ENCODE results near the gene ISCU.
A peak's percentile ranks its signal among the peaks of the same experiment; 100 is the strongest.

ISCU gene

DNA sequence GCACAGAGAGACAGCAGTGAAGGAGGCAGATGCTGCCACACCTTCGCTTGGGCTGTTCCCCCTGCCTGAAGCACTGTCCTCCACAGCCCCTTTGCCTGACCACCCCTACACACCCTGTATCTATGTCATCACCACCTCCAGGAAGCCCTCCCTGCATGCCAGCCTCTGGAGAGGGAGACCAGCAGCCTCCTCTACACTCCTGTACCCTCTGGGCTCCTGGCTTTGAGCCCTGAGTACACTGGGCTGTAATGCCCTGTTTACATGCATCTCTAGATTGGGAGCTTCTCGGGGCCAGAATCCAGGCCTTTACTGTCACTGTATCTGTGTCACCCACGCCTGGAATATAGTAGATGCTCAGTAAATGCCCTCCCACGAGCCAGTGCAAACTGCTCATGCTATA lies 41.3 kb downstream of the ISCU start:
- no peak for DNase-seq (ENCODE audit: low spot score)

DNA sequence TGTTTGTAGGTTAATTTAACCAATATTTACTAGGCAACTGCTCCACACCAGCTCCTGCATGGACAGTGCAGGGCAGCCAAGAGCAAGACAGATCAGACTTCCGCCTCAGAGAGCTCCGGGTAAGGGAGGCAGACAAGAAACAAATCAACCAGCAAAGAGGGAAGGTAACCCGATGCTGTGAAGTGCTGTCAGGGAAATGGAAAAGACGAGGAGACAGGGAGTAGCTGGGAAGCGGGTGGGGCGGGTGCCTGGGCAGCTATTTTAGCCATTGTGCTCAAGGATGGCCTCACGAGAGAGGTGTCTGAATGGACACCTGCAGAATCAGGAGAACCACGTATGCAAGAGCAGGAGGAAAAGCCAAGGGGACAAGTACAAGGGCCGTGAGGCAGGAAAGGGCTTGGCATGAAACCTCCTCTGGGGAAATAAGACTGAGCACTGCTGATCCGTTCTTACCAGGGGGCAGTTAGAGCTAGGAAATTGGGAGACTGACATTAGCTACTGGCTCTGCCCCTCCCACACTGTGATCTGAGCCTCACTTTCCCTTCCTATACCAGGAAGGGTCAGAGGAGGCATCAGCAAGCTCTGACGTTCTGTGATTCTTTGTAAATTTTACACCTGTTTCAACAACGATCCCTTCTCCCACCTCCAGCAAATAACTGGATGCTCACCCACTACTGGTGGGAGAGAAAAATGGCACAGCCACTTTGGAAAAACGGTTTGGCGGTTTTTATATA lies 42.0 kb downstream of the ISCU start:
- no peak for DNase-seq (ENCODE audit: low spot score)

DNA sequence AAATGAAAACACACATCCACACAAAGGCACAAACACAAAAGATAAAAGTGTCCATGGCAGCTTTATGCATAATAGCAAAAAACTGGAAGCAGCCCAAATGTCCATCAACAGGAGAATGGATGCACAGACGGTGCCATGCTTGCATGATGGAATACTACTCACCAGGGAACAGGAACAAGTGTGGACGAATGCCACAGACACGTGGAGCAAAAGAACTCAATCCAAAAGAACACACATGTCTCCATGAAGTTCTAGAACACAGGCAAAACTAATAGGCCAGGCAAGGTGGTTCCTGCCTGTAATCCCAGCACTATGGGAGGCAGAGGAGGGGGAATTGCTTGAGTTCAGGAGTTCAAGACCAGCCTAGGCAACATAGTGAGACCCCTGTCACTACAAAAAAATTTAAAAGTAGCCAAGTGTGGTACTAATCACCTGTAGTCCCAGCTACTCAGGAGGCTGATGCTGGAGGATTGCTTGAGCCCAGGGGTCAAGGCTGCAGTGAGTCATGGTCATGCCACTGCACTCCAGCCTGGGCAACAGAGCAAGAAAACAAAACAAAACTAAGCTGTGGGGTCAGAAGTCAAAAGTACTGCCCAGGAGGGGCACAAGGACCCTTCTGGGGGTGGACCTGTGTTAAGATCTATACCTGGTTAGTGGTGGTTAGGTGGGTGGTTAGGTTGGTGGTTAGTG lies 42.7 kb downstream of the ISCU start:
- no peak for DNase-seq (ENCODE audit: low spot score)

DNA sequence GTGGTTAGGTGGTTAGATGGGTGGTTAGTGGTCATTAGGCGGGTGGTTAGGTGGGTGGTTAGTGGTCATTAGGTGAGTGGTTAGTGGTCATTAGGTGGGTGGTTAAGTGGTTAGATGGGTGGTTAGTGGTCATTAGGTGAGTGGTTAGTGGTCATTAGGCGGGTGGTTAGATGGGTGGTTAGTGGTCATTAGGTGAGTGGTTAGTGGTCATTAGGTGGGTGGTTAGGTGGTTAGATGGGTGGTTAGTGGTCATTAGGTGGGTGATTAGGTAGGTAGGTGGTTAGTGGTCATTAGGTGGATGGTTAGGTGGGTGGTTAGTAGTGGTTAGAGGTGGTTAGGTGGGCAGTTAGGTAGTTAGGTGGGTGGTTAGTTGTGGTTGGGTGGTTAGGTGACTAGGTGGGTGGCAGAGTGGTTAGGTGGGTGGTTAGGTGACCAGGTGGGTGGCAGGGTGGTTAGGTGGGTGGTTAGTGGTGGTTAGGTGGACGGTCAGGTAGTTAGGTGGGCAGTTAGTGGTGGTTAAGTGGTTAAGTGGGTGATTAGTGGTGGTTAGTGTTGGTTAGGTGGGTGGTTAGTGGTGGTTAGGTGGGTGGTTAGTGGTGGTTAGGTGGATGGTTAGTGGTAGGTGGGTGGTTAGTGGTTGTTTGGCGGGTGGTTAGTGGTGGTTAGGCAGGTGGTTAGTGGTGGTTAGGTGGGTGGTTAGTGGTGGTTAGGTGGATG lies 43.5 kb downstream of the ISCU start:
- no peak for DNase-seq (ENCODE audit: low spot score)

DNA sequence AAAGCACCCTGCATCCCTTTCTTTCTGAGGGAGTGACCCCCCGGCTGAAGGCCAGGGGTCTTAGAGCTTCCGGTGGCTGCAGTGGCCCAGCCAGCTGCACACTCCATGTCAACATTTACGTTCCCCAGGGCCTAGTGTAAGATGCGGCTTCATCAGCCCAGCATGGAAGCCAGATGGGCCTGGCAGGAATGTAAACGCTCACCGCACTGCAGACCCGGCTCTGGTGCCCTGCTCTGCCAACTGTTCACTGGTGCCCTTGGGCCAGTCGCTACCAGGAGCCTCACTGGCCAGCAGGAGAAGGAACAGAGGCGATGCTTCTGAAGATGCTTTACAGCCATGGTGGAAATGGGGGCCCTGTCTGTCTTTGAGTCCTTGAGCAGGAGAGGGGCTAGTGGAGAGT lies 44.1 kb downstream of the ISCU start:
- DNase-seq (ENCODE audit: low spot score), result no peak

DNA sequence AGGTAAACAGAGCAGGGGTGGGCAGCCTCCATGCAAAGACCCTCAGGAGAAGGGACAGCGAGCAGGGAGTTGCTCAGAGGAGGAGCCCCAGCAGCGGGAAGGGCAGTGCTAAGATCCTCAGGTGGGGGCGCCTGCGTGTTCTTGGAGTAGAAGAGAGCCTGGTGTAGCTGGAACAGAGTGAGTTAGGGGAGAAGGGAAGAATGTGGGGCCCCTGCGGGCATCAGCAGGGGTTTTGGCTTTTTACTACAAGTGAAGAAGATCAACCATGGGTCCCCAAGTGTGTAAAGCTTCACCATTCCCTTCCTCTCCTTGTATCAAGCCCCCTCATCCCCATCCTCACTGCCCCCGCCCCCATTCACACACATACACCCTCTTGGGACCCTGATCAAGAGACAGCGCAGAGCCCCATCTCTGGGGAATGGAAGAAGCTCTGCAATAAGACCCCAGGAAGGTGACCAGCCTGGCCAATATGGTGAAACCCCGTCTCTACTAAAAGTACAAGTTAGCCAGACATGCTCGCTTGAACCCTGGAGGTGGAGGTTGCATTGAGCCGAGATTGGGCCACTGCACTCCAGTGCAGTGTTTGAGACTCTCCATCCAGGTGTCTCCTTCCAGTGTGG lies 45.7 kb downstream of the ISCU start:
- DNase-seq (ENCODE audit: low spot score), result no peak

DNA sequence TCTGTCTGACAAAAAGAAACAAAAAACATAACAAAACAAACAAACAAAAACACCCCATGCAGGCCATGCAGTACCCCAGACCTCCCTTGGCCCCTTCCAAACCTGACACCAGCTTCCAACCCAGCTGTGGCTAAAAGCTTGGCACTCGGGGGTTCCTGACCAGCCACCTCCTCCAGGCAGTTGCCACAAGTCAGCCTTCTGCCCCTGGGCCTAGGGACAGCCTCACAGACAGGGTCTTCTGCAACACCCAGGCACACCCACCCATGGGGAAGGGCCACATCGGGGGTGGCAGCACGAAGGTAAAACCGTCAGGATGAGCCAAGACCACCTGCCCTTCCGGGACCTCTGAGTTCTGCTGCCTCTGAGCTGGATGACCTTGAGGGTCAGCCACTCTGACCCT lies 46.2 kb downstream of the ISCU start:
- no peak for DNase-seq (ENCODE audit: low spot score)

DNA sequence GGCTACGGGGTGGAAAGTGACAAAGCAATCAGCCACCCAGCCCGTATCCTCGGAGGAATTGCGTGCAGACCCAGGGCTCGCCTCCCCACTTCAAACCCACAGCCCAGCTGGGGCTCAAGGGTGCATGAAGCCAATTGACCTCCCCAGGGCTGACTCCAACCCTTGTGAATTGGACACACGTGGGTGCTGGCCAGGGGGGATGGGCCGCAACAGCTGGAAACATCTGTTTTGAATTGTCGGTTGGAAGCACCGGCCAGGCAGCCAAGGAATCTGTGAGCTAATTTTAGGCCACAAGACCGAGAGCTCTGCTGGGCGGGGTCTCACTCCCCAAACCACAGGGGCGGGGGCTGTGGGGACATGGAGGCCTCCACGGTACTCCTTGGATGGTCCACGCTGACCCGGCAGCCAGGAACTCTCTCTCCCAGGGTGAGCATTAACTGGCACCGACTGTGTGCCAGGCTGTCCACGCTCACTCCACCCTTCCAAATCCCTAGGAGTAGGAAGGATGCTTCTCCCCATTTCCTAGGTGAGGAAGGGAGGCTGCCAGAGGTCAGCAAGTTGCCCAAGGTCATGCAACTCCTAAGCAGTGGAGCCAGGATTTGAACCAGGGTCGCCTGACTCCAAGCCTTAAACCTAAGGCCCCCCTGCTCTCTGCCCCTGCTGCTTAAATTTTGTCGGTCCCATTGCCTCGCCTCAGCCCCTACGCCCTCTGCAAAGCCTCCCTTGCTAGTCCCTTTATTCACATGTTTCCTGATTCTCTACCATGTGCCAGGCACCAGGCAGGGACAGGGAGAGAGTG lies 47.3 kb downstream of the ISCU start:
- no peak for DNase-seq (ENCODE audit: low spot score)

DNA sequence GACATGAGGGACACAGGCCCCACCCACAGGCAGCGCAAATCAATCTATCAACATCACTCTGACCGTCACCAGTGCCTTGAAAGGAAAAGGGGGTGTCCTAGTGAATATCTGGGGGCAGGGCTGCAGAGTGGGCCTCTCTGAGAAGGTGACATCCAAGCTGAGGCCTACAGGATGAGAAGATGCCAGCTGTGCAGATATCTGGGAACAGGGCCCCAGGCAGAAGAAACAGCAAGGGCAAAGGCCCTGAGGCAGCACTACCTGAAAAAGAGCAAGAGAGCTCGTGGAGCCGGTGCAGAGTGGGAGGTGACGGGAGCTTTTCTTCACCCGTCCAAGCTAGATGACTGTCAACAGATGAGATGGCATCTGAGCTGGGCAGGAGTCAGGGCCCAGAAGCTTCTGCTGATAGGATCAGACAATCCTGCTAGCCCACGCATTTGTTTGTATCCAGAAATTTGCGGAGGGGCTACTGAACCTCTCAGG lies 48.0 kb downstream of the ISCU start:
- DNase-seq (ENCODE audit: low spot score), result no peak

DNA sequence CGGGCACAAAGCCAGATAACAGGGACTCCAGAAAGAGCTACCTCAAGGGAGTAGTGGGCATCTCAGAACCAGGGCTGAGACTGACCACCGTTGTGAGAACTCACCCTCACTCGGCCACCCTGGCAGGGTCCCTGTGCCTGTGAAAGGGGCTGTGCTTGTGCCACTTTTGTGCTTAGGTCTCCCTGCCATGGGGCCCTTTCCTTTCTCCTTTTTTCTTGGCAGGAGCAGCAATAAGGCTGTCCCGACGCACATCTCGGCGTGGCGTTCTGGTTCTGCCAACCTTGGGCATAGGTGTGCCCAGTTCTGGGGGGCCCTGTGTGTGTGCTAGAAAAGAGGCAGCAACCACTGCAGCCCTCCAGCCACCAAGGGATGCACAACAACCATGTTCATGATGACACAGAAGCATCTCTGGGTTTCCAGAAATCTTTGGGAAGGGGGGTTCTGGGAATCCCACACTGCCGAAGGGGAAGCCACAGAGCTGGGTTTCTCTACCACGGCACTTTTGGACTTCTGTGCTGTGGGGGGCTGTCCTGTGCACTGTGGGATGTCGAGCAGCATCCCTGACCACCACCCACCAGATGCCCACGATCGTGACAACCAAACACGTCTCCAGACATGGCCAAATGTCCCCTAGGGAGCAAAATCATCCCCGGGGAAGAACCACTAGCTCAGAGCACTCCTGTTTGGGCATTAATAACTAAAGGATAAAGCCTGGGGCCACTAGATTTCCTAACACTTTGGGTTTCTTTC lies 48.6 kb downstream of the ISCU start:
- no peak for DNase-seq (ENCODE audit: low spot score)

DNA sequence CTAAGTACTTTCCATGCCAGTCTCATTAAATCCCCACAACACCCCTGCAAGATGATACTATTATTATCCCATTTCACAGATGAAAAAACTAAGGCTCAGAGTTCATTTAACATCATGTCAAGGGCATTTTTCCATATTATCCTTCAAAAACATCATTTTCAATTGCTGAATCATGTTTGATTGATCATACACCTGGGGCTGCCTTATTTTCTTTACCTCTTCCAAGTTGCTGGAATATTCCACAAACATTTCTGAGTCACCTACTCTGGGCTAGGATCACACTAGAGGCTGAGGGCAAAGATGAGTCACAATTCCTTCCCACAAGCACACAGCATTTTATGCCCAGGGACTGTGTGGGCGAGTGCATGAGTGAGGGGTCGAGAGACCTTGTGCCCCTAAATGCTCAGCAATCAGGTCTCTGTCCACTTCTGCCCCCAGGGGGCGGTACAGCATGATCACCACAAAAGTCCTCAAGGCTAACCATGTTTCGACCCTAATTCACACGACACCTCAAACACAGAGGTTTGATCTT lies 49.6 kb downstream of the ISCU start:
- DNase-seq (ENCODE audit: low spot score), result peak; percentile 67

DNA sequence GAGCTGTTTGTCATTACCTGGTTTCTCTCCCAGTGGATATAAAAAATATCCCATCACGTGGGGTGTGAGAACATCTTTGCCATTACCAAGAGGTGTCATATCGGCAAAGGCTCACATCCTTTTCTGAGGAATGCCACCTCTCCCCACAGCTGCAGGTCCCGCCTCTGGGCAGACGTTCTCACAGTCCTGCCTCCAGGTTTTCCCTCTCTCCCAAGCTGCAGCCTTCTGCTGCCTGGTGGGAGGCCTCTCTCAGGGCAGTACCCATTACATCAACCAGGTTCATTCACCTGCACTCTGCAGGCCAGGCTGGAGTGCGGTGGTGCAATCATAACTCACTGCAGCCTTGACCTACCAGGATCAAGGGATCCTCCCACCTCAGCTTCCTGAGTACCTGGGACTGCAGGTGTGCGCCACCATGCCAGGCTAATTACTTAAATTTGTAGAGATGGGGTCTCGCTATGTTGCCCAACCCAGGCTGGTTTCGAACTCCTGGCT lies 50.4 kb downstream of the ISCU start:
- DNase-seq (ENCODE audit: low spot score), result no peak

DNA sequence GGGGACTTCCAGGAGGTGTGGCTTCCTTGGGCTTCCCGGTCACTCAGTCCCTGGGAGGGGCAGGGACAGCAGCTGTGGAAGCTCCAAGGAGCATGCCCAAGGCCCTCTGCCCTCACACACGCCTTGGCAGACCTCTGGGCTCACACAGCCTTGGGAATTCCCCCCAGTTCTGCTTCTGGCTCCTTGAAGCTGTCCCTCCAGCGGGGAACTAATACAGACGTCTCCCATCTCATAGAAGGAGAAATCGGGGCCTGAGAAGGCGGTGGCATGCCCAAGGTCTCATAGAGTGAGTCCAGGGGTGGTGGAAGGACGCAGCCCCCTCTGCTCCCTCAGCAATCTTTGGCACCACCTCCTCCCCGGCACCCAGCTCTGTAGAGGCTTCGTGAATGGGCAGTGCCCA lies 51.2 kb downstream of the ISCU start:
- no peak for DNase-seq (ENCODE audit: low spot score)

DNA sequence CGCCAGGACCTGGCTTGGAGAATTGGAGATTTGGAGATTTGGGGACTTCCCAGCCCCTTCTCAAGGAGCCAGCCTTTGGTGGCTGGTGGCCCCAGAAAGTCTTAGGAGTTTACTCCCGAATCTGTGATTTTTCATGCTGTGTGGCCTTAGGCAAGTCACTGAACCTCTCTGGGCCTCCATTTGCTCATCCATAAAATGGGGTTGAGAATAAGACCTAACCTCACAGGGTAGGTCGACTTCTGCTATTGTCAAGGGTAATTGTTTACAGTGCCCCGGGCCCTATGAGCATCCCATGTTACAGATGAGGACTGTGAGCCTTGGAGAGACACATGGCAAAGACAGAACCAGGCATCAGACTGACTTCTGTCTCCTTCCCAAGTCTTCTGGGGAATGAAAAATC lies 51.6 kb downstream of the ISCU start:
- DNase-seq (ENCODE audit: low spot score), result no peak

DNA sequence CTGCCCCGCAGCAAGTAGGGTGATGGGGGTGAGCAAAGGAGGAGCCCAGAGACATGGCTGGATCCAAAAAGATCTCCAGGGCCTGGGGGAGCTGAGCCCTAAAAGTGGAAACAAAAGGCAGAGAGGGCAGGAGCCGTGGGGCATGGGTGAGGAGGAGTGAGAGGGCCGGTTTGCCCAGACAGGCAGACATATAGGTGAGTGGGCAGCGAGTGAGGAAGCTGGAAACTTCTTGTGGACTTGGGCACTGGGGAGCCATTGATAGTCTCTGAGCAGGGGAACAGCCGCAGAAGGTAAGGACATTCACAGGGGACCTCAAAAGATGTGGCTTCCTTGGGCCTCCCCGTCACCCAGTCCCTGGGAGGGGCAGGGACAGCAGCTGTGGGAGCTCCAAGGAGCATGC lies 52.2 kb downstream of the ISCU start:
- no peak for DNase-seq (ENCODE audit: low spot score)

DNA sequence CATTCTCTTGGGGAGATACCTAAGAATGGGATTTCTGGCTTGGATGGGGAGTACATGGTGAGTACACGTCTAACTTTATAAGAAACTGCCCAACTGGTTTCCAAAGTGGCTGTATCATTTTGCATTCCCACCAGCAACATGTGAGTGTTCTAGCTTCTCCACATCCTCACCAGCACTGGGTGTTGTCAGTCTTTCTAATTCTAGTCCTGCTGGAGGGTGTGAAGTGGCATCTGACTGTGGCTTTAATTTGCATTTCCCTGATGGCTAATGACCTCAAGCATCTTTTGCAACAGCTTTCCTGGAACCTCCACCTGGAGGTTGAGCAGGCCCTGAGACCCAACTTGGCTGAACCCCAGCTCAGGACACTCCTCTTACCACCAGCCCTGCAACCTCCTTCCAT lies 53.5 kb downstream of the ISCU start:
- no peak for DNase-seq (ENCODE audit: low spot score)

DNA sequence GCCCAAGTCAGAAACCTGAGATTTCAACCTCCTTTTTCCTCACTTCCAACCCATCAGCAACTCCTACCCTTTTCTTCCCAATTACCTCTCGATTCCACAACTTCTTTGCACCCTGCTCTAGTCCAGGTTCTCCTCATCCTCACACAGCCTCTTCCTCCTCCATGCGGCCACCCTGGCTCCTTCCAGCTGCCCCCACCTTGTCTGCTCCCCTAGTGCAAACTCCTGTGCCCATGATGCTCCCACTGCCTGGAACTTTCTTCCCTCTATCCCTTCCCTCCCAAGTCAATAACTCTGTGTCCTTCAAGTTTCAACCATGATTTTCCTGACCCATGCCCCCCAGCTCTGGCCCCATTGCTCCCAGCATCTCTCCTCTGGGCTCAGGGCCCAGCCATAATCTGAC lies 54.0 kb downstream of the ISCU start:
- DNase-seq (ENCODE audit: low spot score), result no peak

DNA sequence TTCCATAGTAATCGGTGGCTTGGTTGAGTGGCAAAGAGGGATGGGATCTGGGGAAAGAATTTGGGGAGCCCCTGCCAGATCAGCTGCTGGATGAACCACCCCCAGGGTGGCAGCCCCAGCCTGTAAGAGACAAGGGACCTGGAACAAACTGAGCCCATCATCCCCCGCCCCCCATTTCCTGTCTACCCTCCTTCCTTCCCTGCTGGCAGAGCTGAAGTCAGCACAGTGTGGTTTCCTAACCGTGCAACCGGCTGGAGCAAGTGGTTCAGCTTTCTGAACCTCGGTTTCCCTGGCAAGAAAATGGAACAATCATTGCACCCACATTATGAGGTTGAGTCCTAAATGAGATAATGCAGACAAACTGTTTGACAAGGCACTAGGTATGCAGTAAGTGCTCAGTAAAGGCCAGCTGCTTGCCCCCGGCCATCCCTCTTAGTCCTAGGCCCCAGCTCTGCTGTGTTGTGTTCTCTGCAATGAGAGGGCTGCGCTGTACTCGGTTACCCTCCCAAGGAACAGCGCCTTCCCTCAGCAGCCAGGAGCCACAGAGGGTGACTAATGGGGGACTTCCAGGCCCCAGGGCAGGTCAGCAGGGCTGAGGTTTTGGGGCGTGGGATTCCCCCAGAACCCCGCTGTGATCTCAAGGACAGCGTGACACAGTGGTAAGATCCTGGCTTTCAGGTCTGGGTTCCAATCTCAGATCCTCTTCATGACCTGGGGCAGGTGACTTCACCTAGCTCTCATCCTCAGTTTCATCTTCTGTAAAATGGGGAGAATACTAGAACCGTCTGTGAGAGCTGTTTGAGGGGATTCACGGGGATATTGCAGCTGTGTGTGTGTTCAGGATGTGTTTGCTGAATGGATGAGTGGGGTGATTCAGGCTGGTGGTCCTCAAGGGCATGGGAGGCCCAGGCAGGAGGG lies 54.8 kb downstream of the ISCU start:
- no peak for DNase-seq (ENCODE audit: low spot score)

DNA sequence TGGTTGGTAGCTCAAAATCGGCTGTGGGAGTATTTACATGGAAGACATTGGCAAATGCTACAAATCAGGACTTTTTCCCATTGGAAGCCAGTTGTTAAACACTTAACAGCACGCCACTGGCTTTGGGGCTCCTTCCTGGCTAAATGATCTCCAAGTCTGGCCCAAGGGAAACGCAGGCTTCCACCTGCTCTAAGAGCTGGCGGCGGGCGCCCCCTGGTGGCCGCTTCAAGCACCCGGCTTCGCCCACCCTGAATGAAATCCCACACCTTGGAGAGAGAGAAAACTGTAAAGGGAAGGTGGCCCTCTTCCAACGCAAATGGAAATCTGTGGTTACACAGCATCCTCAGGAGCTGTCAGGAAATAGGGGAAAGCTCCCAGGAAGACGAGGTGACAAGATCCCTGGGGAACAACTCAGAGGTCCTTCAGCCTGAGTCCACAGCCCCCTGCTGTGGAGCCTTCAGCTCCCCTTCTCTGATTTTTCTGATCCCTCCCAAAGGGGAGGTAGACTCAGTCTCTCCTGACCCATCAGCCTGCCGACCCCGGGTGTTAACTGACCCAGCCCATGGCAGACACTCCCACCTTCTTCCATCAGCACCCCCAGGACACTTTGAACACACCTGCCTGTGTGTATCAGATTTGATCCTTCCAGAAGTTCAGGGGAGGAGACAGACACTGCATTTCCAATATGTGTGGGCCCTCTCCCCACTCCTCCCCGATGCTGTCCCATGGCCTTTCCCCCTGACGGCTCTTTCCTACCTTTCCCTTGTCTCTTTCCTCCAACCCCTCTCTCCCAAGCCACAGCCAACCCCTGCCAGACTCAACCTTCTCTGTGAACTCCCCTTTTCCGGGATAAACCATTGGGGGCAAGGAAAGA lies 55.9 kb downstream of the ISCU start:
- DNase-seq (ENCODE audit: low spot score), result peak; percentile 91

Measured in hematopoietic multipotent progenitor cell treated with erythropoietin and hydrocortisone succinate and interleukin-3 and kit ligand, for 17 days (in vitro differentiated cells).